ENCODE results near the gene FLT1.

GRCh38 chr13:28322256-28322905, 172.5 kb downstream of the FLT1 start:
- TF ChIP-seq CTCF (conservative IDR thresholded peaks at IDR 0.05 in 1 of 2, IDR thresholded peaks at IDR 0.05 in 1 of 2; ENCODE audit: extremely low read depth in 1 of 2, insufficient read depth in 1 of 2, low read depth in 1 of 2, low read length in 2 of 2) (no peak), EZH2 (IDR thresholded peaks at IDR 0.05; ENCODE audit: borderline replicate concordance, low read length) (no peak)

Data from mammary epithelial cell (primary cell).